GM12878 (cell line): ENCODE measurements around the gene SLC35D2. TPM values are rescaled to one million over a fixed set of nuclear protein-coding genes. Genes with fewer than 3 reads are reported as not detected.

ENCODE experiments used
- ATAC-seq: fragments of 200-7000 bp; cut with Tn5 transposase; 3 replicates; pipeline ENCODE4 v1.9.1; 2020; ENCODE audit warnings: mild to moderate bottlenecking, moderate library complexity
- BruUV-seq: library from RNA; stranded (reverse); fragments of 400-500 nt; replicated peaks from 2 replicates; lab custom pipeline; 2021; lab: Mats Ljungman, UMichigan
- CTCF ChIA-PET: fragments of 300-600 bp; sonication (Branson Sonifier 250); formaldehyde crosslinking; extraction: SDS; loops from one replicate; lab custom pipeline; 2021; ENCODE audit warnings: inconsistent platforms; lab: Yijun Ruan, JAX
- POLR2A ChIA-PET: fragments of 350-600 bp; formaldehyde crosslinking; extraction: SDS; loops from one replicate; lab custom pipeline; 2021; ENCODE audit warnings: inconsistent platforms; lab: Charles Lee
- RAD21 ChIA-PET: fragments of 300-600 bp; sonication (Branson Sonifier 250); formaldehyde crosslinking; loops from one replicate; lab custom pipeline; 2023; ENCODE audit warnings: antibody characterized with exemption; ENCODE audit not compliant: unreplicated experiment; lab: Charles Lee
- SMC1A ChIA-PET: fragments of 300-600 bp; sonication (Branson Sonifier 250); formaldehyde crosslinking; loops from one replicate; lab custom pipeline; 2023; ENCODE audit not compliant: unreplicated experiment, uncharacterized antibody; lab: Charles Lee
- DNase-seq: peaks from one replicate; pipeline ENCODE4 v3.0.0-alpha.2; 2011; ENCODE audit warnings: low read depth, low spot score
- FAIRE-seq: peaks from 3 replicates; lab custom pipeline; 2011; peaks lifted over from hg19 to GRCh38; lab: Jason Lieb, UNC
- H2AFZ ChIP-seq: 2 replicates; pipeline ENCODE4 v1.6.0; 2011; ENCODE audit warnings: low read depth, low read length, control low read depth; ENCODE audit not compliant: control insufficient read depth
- H3K27ac ChIP-seq: 2 replicates; pipeline ENCODE4 v1.5.1; 2011; ENCODE audit warnings: control low read depth; ENCODE audit not compliant: control insufficient read depth, insufficient read depth
- H3K27me3 ChIP-seq, 2 experiments: replicated peaks in 1 of 2; 2 replicates each; pipeline versions ENCODE4 v1.6.0 to v1.6.1; 2011; ENCODE audit warnings: low read length in 1 of 2; ENCODE audit not compliant: control insufficient read depth in 2 of 2, insufficient read depth in 2 of 2
- H3K36me3 ChIP-seq, 2 experiments: 2 replicates each; pipeline ENCODE4 v1.5.1; 2011; ENCODE audit warnings: low read length in 1 of 2; ENCODE audit not compliant: control insufficient read depth in 2 of 2, insufficient read depth in 2 of 2
- H3K4me1 ChIP-seq: 2 replicates; pipeline ENCODE4 v1.6.1; 2011; ENCODE audit warnings: mild to moderate bottlenecking, low read length, moderate library complexity, mixed read lengths; ENCODE audit not compliant: control insufficient read depth, insufficient read depth
- H3K4me2 ChIP-seq: 2 replicates; pipeline ENCODE4 v1.6.0; 2011; ENCODE audit warnings: control low read depth; ENCODE audit not compliant: control insufficient read depth, insufficient read depth
- H3K4me3 ChIP-seq: fragments of 200-600 bp; sonication (generic); 2 replicates; pipeline ENCODE4 v1.5.1; 2016
- H3K79me2 ChIP-seq: 2 replicates; pipeline ENCODE4 v1.6.0; 2011; ENCODE audit warnings: low read length; ENCODE audit not compliant: control insufficient read depth, insufficient read depth
- H3K9ac ChIP-seq: 2 replicates; pipeline ENCODE4 v1.8.0; 2011; ENCODE audit warnings: low read length, control low read depth, mixed read lengths; ENCODE audit not compliant: control insufficient read depth, insufficient read depth
- H3K9me3 ChIP-seq: replicated peaks from 3 replicates; pipeline ENCODE4 v1.5.1; 2011; ENCODE audit warnings: mild to moderate bottlenecking, low read length; ENCODE audit not compliant: control insufficient read depth, insufficient read depth
- H4K20me1 ChIP-seq: 2 replicates; pipeline ENCODE4 v1.6.0; 2011; ENCODE audit not compliant: control insufficient read depth, insufficient read depth
- BCL11A ChIP-seq: IDR thresholded peaks from 2 replicates; pipeline ENCODE4 v1.6.1; 2011; ENCODE audit warnings: low read depth, low read length
- CBFB ChIP-seq: IDR thresholded peaks from 2 replicates; pipeline ENCODE4 v1.6.1; 2016; ENCODE audit warnings: antibody characterized with exemption, low read depth
- DPF2 ChIP-seq: fragments of 450-650 bp; IDR thresholded peaks from 2 replicates; pipeline ENCODE4 v1.6.1; 2017; ENCODE audit warnings: mild to moderate bottlenecking
- EGR1 ChIP-seq, 2 experiments: IDR thresholded peaks; 1 replicate in 1 of 2; 2 replicates in 1 of 2; pipeline ENCODE4 v1.6.1; 2011 to 2012; ENCODE audit warnings: low read depth in 2 of 2, low read length in 2 of 2, borderline replicate concordance in 1 of 2, mild to moderate bottlenecking in 1 of 2, moderate library complexity in 1 of 2
- HDAC2 ChIP-seq: fragments of 200-600 bp; sonication (generic); IDR thresholded peaks from 2 replicates; pipeline ENCODE4 v1.6.1; 2017
- IKZF1 ChIP-seq: fragments of 450-650 bp; conservative IDR thresholded peaks from 2 replicates; pipeline ENCODE4 v1.6.1; 2017; ENCODE audit warnings: antibody characterized with exemption, mild to moderate bottlenecking
- IRF4 ChIP-seq: IDR thresholded peaks from 2 replicates; pipeline ENCODE4 v1.6.1; 2011; ENCODE audit warnings: low read depth, low read length
- MTA3 ChIP-seq: IDR thresholded peaks from 2 replicates; pipeline ENCODE4 v1.6.1; 2012; ENCODE audit warnings: low read length, inconsistent platforms, borderline replicate concordance
- MYC ChIP-seq: IDR thresholded peaks from 2 replicates; pipeline ENCODE4 v1.6.1; 2011; ENCODE audit warnings: mild to moderate bottlenecking, low read length, moderate library complexity, inconsistent platforms; ENCODE audit not compliant: insufficient read depth, insufficient replicate concordance, insufficient read length, severe bottlenecking
- NR2C2 ChIP-seq: IDR thresholded peaks from 2 replicates; pipeline ENCODE4 v1.6.1; 2011; ENCODE audit warnings: borderline replicate concordance, low read depth; ENCODE audit not compliant: control insufficient read depth, insufficient read length
- NR2F1 ChIP-seq: fragments of 450-650 bp; conservative IDR thresholded peaks from 2 replicates; pipeline ENCODE4 v1.6.1; 2017; ENCODE audit warnings: mild to moderate bottlenecking
- SMARCA5 ChIP-seq: fragments of 450-650 bp; IDR thresholded peaks from 2 replicates; pipeline ENCODE4 v1.6.1; 2017; ENCODE audit warnings: mild to moderate bottlenecking
- STAT3 ChIP-seq: IDR thresholded peaks from 2 replicates; pipeline ENCODE4 v1.6.1; 2011; ENCODE audit warnings: low read depth, low read length, improper control_type of control experiment
- TCF12 ChIP-seq: IDR thresholded peaks from 2 replicates; pipeline ENCODE4 v1.6.1; 2011; ENCODE audit warnings: low read depth, mild to moderate bottlenecking, low read length
- WRNIP1 ChIP-seq: IDR thresholded peaks from 2 replicates; pipeline ENCODE4 v1.6.1; 2011; ENCODE audit warnings: low read depth, low read length, improper control_type of control experiment, borderline replicate concordance
- ZNF217 ChIP-seq: fragments of 450-650 bp; IDR thresholded peaks from 2 replicates; pipeline ENCODE4 v1.6.1; 2017; ENCODE audit warnings: antibody characterized with exemption, mild to moderate bottlenecking
- ZNF24 ChIP-seq: fragments of 450-650 bp; IDR thresholded peaks from 2 replicates; pipeline ENCODE4 v1.6.1; 2017; ENCODE audit warnings: antibody characterized with exemption, mild to moderate bottlenecking
- ZNF622 ChIP-seq: fragments of 450-650 bp; IDR thresholded peaks from 2 replicates; pipeline ENCODE4 v1.6.1; 2017; ENCODE audit warnings: mild to moderate bottlenecking, inconsistent platforms
- WGBS: methylation state at CpG from one replicate; pipeline ENCODE4 v1.1.6; 2016; ENCODE audit warnings: low lambda C conversion rate; ENCODE audit not compliant: insufficient replicate concordance, insufficient coverage; ENCODE audit errors: missing lambda C conversion rate; 5-methylcytosine and 5-hydroxymethylcytosine counted together
- in situ Hi-C: fragments of 300-500 bp; cut with MboI; formaldehyde crosslinking; loops from 9 replicates; pipeline ENCODE4 v1.14.3; 2018; ENCODE audit warnings: mixed read lengths
- intact Hi-C: fragments of 100-400 bp; cut with micrococcal nuclease; formaldehyde crosslinking; loops from one replicate; pipeline ENCODE4 v1.14.2; 2022; ENCODE audit not compliant: unreplicated experiment
- polyA plus RNA-seq, 11 experiments: library from polyadenylated mRNA; depleted of rRNA in 4 of 11; unstranded in 6 of 11; stranded (reverse) in 5 of 11; fragments of >200 nt; fragmentation: Nextera tagmentation in 4 of 11; fragmentation: Illumina TruSeq in 1 of 11; extraction: Ambion mirVana in 4 of 11; extraction: Trizol in 1 of 11; gene quantifications; 1 replicate in 1 of 11; 2 replicates in 10 of 11; pipeline versions ENCODE4 v1.2.1 to v1.2.3, GENCODE V29; 2011 to 2016; ENCODE audit warnings: inconsistent platforms in 2 of 11, missing spikeins in 2 of 11, low read depth in 1 of 11
- total RNA-seq, 4 experiments: library from RNA; depleted of rRNA in 3 of 4; stranded (reverse); fragments of >200 nt in 3 of 4; fragmentation: Illumina TruSeq in 1 of 4; extraction: Trizol in 1 of 4; gene quantifications; 2 replicates each; pipeline versions ENCODE4 v1.2.1 to v1.2.3, GENCODE V29; 2013 to 2021

The SLC35D2 gene
- total and polyA plus RNA-seq, 10 of the 15 experiments (the other 5 are each of a cell fraction or from before 2014, with no cell fraction given): 0.64 to 6.3 (median 3.5) TPM

DNA sequence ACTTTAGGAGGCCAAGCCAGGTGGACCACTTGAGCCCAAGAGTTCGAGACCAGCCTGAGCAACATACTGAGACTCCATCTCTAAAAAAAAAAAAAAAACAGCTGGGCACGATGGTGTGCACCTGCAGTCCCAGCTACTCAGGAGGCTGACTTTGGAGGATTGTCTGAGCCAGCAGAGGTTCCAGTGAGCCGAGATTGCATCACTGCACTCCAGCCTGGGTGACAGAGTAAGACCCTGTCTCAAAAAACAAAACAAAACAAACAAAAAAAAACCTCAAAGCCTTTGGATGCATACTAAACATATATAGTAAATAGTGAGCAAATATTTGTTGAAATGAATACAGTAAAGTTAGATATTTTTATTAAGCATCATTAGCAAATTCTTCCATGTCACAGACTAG lies 5.3 kb downstream of the SLC35D2 start:
- POLR2A ChIA-PET: interaction anchor here (0.6 kb wide), 1 partner anchor 11 kb away, joined by 3 read pairs; no protein-coding TSS in a partner anchor
- H3K4me2 ChIP-seq: no peak overlapping the region

More for the DNA sequence above, 5.3 kb downstream of the SLC35D2 start:
- H2AFZ ChIP-seq: no peak overlapping the region
- no peak for TF ChIP-seq TCF12
- no peak for TF ChIP-seq HDAC2
- no peak for TF ChIP-seq STAT3
- TF ChIP-seq IKZF1: no peak
- TF ChIP-seq NR2C2: no peak
- no peak for TF ChIP-seq CBFB
- no peak for TF ChIP-seq IRF4
- TF ChIP-seq DPF2: no peak
- no peak for TF ChIP-seq MYC
- no peak for TF ChIP-seq SMARCA5
- TF ChIP-seq ZNF622: no peak
- no peak for TF ChIP-seq WRNIP1
- TF ChIP-seq MTA3: no peak
- no peak for TF ChIP-seq ZNF24
- TF ChIP-seq ZNF217: no peak
- no peak for TF ChIP-seq EGR1 (IDR thresholded peaks at IDR 0.05; ENCODE audit: borderline replicate concordance in 1 of 2, low read depth in 2 of 2, low read length in 2 of 2)
- TF ChIP-seq NR2F1: no peak
- no peak for TF ChIP-seq BCL11A
- FAIRE-seq (no peak), ATAC-seq (no peak), DNase-seq (no peak)
- H3K79me2 ChIP-seq: no peaks in the 10 kb centered on the region
- no peak overlapping the region for H3K9ac ChIP-seq
- H3K4me1 ChIP-seq: peaks cover 4% of the 10 kb centered on the region; the same call in 1 of the 2 replicates
- ChIA-PET RAD21 (no interaction called here), SMC1A (no interaction called here), CTCF (no interaction called here)
- intact Hi-C loops: no loop called here
- 98% methylated on average over 3 of the region's 3 CpGs for WGBS
- H3K4me3 ChIP-seq: no peak overlapping the region
- in situ Hi-C loops: no loop called here
- H3K27ac ChIP-seq: no peak overlapping the region
- H3K36me3 ChIP-seq: no peaks in the 10 kb centered on the region
- H3K27me3 ChIP-seq: no peaks in the 10 kb centered on the region
- BruUV-seq: no TSS peak
- H4K20me1 ChIP-seq: no peaks in the 10 kb centered on the region
- no peaks in the 10 kb centered on the region for H3K9me3 ChIP-seq
